GM12873 (cell line): ENCODE data around the gene MEAF6.

Source experiments
- CTCF ChIP-seq: IDR thresholded peaks from 2 replicates; pipeline ENCODE4 v1.5.1; 2012; ENCODE audit warnings: low read depth, mild to moderate bottlenecking, moderate library complexity, low read length, control low read depth; ENCODE audit not compliant: insufficient read depth; ENCODE audit errors: missing control alignments

Gene MEAF6

GRCh38 chr1:37474697-37475379 is 39.7 kb downstream of the MEAF6 start:
- TF ChIP-seq CTCF = no peak

GRCh38 chr1:37474046-37474696 is 40.4 kb downstream of the MEAF6 start, which contains the start of gene ZC3H12A:
Gene ZC3H12A (plus strand): TSS chr1:37474580. CDS start chr1:37475497, 917 bp downstream.
- no peak for TF ChIP-seq CTCF

- TF ChIP-seq CTCF = peak; percentile 21
Measured at GRCh38 chr1:37473431-37474045, 41.0 kb downstream of the MEAF6 start.

- TF ChIP-seq CTCF = no peak
Measured at GRCh38 chr1:37472994-37473393, 41.6 kb downstream of the MEAF6 start.

- TF ChIP-seq CTCF = no peak
Measured at GRCh38 chr1:37472281-37472680, 42.3 kb downstream of the MEAF6 start.

- no peak for TF ChIP-seq CTCF
Measured at GRCh38 chr1:37471345-37472231, 43.0 kb downstream of the MEAF6 start.
